Measurements from ENCODE around the gene TRO.

- TF ChIP-seq CTCF (IDR thresholded peaks at IDR 0.05), result no peak
- no peak for TF ChIP-seq POLR2AphosphoS5 (IDR thresholded peaks at IDR 0.05)
Measured at GRCh38 chrX:54950730-54951375, 30.2 kb downstream of the TRO start.

All from prostate gland (tissue), 2 donors.